Epithelial cell of esophagus (primary cell): Measurements from ENCODE around the gene HASPIN.
A peak's percentile ranks its signal among the peaks of the same experiment; 100 is the strongest.

ENCODE experiments used
- DNase-seq: peaks from one replicate; pipeline ENCODE4 v3.0.0; 2010; ENCODE audit warnings: low read depth
- H3K4me3 ChIP-seq: 2 replicates; pipeline ENCODE4 v1.5.1; 2011; ENCODE audit warnings: mild to moderate bottlenecking, low read length, control low read depth
- CTCF ChIP-seq: IDR thresholded peaks from 2 replicates; pipeline ENCODE4 v1.5.1; 2011; ENCODE audit warnings: low read depth, mild to moderate bottlenecking, low read length, control low read depth, inconsistent platforms; ENCODE audit not compliant: insufficient read depth; ENCODE audit errors: missing control alignments

The HASPIN gene

GRCh38 chr17:3708366-3708765, 15.3 kb upstream of the HASPIN start:
- no peak overlapping the region for H3K4me3 ChIP-seq
- no peak for DNase-seq
- no peak for TF ChIP-seq CTCF

GRCh38 chr17:3710951-3711383, 12.7 kb upstream of the HASPIN start:
- H3K4me3 ChIP-seq = no peak overlapping the region
- DNase-seq = peak; percentile 55
- TF ChIP-seq CTCF = no peak

- DNase-seq = no peak
- no peak for TF ChIP-seq CTCF
- H3K4me3 ChIP-seq = no peak overlapping the region
Measured at GRCh38 chr17:3712811-3713463, 10.8 kb upstream of the HASPIN start.

- DNase-seq = no peak
- TF ChIP-seq CTCF = no peak
- H3K4me3 ChIP-seq = no peak overlapping the region
Measured at GRCh38 chr17:3715296-3715695, 8.4 kb upstream of the HASPIN start.

GRCh38 chr17:3718201-3718600, 5.5 kb upstream of the HASPIN start:
- DNase-seq = no peak
- H3K4me3 ChIP-seq = no peak overlapping the region
- TF ChIP-seq CTCF = no peak

GRCh38 chr17:3719265-3719664, 4.4 kb upstream of the HASPIN start:
- no peak overlapping the region for H3K4me3 ChIP-seq
- no peak for TF ChIP-seq CTCF
- no peak for DNase-seq

- no peak for DNase-seq
- no peak for TF ChIP-seq CTCF
- H3K4me3 ChIP-seq = peak overlapping the region; percentile 95
Measured at GRCh38 chr17:3722716-3723115, 987 bp upstream of the HASPIN start.
